NCI-H1417 treated with DMSO at 0.1 percent for 48 hours (cell line): ENCODE results near the gene IGSF3.
"Not testable (repeated sequence)": the region's sequence is repeated elsewhere in the genome, so short reads cannot be mapped to it uniquely, and the experiment has no call there.

Experiments used
- DNase-seq: peaks from one replicate; lab custom pipeline; 2025; lab: John Stamatoyannopoulos, UW

Gene IGSF3

DNA sequence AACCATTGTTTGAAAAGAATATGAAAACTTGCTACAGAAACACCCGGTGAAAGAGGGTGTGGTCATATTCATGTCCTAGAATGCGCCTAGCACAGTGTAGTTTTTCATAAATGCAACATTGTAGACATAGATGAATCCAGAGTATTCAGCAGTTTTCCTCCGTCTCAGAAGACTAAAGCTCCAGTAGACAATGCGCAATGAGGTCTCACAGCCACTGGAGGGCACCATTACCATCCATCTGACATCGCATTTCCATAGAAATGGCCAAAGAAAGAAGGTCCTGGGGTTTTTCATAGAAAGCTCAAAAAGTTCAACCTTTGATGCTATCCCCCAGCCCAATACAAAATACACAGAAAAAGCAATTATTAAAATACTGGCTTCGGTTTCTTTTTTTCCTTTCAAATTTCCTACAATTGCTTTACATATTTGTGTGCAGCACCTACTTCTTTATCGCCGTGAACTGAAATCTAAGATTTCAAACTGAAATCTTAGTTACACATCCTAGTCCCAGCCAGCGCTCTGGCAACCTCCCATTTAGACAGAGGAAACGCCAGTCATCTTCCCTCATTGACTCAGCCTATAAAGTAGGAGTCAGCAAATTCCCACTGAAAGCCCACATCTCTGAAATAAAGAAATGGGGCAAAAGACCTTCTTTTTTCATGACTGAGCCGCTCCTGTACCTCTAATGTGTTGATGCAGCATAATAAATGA, 92.8 kb downstream of the IGSF3 start:
- DNase-seq, result no peak

- no peak for DNase-seq
These were observed 94.0 kb downstream of the IGSF3 start for GRCh38 chr1:116573431-116574095.

DNA sequence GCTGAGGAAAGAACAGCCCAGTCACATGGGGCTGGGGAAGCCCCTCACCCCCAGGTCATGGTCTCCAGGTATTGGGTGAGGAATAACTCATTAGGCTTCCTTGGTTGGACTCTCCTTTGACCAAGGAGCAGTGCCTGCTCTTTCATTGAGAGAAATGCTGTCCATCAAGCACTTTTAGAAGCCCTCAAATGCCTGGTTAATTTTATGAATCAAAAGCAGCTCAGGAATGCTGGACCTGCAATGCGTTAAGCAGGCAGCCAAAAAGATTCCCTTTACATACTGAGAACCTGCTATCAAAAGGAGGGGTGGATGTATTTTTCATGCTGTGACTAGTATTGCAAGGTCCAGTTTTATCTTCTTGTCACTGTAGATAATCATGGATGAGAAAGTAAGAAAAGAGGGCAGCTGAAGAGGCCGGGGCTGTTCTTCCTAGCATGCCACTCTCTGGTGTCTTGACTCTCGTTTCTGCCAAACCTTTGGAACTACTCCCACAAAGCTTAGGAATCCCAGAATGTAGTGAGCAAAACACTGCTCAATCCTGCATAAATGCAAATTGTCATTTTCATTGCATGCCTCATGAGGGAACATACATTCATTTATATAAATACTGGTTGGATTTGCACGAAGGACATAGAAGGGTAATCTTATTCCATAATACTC, 94.6 kb downstream of the IGSF3 start:
- no peak for DNase-seq

DNA sequence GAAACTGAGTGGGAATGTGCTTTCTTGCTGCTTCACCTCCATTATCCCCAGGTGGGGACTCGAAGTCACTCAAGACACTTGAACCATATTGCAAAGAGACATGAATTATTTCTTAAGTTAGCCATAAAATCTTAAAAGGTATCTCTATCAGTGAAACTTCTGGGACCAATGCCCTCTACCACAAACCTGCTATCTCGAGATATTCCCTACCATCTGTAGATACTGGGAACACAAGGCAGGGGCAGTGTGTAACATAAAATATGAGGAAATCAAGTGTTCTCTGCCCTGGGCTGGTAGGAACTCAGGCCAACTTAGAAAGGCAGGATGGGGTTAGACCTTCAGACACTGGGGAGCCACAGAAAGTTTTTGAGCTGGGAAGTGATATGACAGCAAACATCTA, 95.4 kb downstream of the IGSF3 start:
- DNase-seq, result no peak

- no peak for DNase-seq
These were observed 96.2 kb downstream of the IGSF3 start for GRCh38 chr1:116571215-116571919.

DNA sequence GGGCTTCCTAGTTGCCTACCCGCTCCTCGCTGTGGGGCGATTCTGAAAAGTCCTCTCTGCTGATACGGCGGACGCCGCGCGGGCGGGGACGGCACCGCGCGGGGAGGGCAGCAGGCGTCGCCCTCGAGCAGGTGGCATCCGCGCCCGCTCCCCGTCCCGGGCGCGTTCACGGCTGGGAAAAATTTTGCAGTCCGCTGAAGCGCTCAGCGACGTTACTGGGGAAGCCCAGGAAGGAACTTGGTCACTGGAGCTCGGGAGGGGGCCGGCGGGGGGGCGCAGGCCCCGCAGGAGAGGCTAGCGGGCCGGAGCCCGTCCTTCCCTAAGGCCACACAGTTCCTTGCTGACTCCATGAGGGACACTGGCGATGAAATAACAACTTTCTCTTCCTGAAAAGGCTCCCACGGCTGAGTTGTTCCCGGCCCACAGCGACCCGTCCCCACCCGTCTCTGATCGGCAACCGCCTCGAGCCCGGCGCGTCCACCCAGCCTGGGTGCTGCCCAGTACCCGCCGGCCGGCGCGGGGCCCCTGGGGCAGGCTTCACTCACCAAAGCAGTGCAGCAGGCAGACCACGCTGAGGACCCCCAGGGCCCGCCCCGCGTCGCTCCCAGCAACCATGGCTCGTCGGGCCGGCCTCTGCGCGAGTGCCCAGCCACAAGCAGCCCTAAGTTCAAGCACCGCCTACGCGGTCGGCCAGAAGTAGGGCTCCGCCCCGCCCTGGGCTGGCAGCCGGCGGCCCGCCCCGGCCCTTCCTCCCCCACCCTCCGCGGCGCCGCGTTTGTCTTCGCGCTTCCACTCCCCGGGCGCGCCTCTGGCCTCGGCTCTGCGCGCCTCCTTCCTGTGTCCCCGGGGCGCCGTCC, 96.9 kb downstream of the IGSF3 start, which contains the start of gene CD58:
Gene CD58, minus strand, starts transcription at position 669 of the 857 bp plus-strand sequence. Its CDS starts 54 bp downstream, at position 615.
- DNase-seq, result no peak

DNA sequence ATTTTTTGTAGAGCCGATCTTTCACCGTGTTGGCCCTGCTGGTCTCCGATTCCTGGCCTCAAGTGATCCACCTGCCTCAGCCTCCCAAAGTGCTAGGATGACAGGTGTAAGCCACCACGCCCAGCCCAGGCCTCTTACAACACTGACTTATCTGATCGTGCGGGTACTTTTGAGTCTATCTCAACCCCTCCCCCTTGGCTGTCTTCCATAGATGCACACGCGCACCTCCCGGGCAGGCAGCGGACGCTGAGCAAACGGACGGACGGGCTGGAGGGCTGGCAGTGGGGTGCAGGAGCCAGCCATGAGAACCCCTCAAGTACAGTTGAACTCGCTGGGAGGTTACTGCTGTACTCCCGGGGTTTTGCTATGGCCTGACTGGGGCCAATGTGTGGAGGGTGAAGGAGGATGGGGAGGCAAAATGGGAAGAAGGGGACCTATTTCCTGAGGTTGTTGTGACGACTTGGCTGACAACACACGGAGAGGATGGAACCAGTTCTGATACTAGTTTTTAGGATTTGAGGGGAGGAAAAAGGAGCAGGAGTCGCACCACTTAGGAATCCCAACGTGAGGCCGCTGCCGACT, 97.7 kb downstream of the IGSF3 start:
- DNase-seq, result no peak

DNA sequence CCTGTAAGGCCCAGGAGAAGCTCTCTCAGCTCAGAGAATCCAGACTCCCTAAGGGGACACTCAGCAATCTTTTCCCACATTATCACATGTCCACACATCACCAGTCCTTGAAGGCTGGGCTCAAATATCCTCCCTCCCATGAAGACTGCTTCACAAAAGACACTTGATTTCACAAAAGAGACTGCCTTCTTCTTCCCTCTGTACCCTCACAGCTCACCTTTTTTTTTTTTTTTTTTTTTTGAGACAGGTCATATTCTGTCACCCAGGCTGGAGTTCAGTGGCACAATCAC, 98.2 kb downstream of the IGSF3 start:
- DNase-seq, result no peak

DNA sequence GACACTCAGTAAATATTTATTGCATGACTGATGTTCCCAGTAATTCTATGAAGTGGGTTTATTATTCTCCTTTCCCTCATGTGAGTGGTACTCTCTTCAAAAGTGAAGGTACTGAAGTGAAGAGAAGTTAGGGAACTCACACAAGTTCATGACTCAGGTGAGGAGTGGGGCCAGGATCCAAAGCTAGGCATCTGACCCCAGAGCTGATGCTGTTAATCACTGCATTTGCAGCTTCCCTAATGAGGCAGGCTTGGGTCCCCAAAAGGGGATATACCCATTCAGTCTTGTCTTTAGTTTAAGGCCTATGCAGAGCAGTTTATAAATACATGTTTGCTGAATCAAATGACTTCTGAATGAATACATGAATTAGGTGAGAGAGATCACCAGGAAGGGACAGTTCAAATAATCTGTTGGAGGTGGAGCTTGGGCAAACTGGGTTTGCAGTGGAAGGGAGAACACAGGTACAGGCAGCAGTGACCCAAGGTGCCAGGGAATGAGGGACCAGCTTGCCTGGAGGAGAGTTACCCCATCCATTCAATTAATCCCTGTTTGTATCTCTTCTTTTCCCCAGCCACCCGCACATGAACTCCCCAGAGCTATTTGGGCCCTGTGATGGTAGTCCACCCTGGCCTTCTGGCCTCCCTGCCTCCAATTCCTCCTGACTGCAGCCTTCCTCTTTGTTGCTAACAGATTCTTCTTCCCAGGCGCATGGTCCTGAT, 98.7 kb downstream of the IGSF3 start:
- no peak for DNase-seq

DNA sequence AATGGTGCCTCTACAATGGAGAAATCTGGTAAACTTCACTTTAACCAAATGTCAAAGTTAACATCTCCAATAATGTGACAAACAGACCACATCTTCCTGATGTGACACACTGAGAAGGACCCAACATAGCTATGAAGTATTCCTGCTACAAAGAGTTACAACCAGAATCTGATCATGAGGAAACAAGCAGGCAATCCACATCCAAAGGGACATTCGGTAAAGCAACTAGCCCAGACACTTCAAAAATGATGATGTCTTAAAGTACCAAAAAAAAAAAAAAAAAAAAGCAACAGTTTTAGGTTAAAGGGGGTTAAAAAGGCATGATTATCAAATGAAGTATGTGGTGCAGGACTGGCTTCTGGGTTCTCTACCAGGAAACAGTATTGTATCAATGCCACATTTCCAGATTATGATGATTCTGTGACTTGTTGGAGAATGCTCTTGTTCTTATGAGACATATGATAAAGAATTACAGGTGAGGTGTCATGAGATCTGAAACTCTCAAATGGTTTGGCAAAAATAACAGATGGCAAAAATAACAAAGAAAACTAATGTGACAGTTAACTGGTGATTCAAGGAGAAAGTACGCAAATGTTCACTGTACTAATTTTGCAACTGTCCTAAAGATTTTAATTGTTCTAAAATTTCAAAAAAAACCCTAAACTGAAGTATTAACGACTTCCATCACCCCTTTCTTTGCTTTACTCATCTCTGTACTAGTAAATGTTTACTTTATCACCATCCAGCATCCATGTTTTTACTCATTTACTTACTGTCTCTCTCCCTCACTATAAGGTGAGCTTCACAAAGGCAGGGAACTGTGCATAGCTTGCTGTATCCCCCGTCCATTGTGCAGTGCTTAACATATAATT, 99.5 kb downstream of the IGSF3 start:
- no peak for DNase-seq

DNA sequence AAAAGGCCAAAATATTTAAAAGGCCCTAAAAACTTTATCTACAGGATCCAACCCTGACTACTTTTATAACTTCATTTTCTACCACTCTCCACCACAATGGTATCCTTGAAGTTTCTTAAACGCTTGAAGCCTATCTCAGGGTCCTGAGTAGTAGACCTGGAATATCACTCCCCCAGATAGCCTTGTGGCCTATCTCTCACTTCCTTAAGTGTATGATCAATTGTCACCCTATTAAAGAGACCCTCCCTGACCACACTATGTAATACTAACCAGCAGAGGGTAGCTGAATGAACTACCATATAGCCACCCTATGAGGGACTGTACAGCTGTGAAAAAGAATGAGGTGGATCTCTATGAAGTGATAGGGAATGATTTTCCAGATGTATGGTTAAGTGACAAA, 102.3 kb downstream of the IGSF3 start:
- DNase-seq, result no peak

DNA sequence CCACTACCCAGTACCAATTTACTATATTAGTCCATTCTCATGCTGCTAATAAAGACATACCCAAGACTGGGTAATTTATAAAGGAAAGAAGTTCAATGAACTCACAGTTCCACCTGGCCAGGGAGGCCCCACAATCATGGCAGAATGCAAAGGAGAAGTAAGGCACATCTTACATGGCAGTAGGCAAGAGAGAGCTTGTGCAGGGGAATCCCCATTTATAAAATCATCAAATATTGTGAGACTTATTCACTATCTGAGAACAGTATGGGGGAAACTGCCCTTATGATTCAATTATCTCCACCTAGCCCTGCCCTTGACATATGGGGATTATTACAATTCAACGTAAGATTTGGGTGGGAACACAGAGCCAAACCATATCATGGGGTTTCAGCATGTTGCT, 103.1 kb downstream of the IGSF3 start:
- no peak for DNase-seq

GRCh38 chr1:116562465-116562864, 105.1 kb downstream of the IGSF3 start:
- not testable (repeated sequence) for DNase-seq

DNA sequence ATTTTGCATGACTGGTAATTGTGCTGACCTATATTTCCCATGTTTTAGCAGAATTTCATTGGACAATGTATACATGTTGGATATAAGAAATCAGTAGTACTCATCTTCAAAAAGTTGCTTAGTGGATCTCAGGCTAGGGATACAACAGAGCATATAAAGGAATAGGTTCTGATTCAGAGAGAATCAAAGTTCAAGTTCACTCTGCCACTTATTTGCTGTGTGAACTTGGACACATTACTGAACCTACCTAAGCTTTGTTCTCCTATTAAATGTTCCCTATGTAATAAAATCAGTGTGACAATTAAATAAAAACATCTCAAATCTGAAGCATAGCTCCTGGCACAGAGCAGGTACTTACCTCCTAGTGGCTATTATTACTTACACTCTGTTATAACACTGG, 106.0 kb downstream of the IGSF3 start:
- no peak for DNase-seq

DNA sequence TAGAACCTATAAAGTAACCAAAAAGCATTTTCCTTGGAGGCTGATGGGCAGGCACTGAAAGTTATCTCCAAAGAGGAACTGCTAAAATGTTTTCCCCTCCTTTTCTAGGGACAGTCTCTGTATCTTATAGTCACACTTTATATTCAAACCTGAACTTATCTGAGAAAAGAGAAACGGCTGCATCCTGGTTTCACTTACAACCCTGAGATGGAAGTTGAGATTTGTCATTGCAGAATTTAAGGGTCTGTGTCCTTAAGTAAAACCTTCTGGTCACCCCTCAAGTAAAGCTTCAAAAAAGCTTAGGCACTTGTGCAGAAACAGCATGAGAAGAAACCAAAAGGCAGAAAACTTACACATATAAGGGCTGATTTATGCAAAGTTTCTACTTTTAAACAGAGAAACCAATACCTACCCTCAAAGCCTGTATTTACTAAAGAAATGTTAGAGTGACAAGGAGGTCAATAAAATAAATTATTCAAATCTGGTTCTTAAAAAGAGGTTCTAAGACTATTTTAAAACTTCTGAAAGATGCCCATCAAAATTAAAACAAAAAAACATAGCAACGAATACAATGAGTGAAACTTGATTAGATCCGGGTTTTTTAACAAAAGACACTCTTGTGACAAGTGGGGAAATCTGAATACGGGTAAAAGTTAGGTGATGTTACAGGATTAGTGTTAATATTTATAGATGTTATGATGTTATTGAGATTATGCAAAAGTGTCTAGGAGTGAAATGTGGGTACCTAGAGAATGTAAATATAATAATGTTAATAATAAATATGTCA, 106.6 kb downstream of the IGSF3 start:
- DNase-seq, result no peak

- DNase-seq, result no peak
These were observed 108.2 kb downstream of the IGSF3 start for GRCh38 chr1:116559304-116559761.

DNA sequence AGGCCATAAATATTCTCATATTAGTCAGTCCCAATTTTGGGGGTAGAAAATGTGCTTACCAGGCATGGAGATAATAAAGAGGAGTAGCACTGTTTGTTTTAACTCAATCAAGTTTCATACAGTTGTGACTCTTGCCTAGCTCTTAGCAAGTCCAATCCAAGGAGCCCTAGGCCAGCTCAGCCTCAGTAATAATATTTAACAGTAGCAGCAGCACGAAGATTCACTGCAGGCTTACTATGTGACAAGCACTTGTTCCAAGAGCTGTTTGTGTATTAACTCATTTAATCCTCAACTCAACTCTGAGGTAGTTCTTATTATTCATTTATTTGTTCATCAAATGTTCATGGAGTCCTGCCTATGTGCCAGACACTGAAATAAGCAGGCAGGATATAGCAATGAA, 109.0 kb downstream of the IGSF3 start:
- DNase-seq, result no peak

- no peak for DNase-seq
These were observed 109.4 kb downstream of the IGSF3 start for GRCh38 chr1:116558140-116558549.

DNA sequence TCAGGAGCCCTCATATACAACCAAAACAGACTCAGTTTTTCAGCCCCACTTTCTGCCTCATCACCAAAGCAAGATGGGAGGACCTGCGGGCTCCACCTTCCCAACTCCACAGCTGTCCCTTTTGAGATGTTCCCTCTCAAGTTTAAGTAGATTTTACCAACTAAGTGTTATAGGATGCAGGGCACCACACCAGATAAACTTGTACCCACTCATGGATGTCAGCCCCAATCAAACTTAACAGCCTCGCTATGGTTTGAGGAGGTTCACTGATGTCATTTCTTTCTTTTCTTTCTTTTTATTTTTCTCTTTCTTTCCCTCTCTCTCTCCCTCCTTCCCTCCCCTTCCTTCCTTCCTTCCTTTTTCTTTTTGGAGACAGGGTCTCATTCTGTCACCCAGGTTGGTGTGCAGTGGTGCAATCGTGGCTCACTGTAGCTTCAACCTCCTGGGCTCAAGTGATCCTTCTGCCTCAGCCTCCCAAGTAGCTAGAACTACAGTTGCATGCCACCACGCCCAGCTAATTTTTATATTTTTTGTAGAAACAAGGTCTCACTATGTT, 110.1 kb downstream of the IGSF3 start:
- no peak for DNase-seq
